NK-92 treated with Interleukin-12 subunit alpha and Interleukin-12 subunit beta, amount 100 ng/mL, for 24 hours (cell line): ENCODE data around the gene ACVR1.

Experiments
- DNase-seq: peaks from one replicate; lab custom pipeline; 2025; lab: John Stamatoyannopoulos, UW

Gene ACVR1

DNA sequence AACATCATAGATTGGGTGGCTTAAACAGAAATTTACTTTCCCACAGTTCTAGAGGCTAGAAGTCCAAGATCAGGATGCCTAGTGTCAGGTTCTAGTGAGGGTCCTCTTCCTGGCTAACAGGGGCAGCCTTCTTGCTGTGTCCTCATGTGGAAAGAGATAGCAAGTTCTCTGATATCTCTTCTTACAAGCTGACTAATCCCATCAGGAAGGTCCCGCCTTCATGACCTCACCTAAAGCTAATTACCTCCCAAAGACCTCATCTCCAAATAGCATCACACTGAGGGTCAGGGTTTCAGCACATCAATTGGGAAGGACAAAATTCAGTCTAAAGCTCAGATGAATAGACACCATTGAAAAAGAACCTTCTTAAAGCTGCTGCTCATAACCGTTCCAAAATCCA is 22.9 kb downstream of the ACVR1 start:
- DNase-seq: no peak

DNA sequence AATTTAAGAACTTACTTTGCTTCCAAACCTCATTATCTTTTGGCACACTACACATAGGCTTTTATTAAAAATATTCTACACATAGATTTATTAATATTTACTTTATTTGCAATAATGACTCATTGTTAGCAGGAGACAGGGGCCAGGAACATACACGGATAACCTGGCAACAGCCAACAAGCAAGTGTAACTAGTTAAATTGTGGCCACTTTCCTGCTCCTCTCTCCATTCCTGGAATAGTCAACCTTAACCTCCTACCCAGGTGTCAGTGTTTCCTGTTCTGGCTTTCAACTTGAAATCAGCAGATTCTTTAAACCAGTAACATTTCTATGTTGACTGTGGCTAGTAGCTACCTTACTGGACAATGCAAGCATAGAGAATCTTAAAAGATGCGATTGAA is 26.5 kb downstream of the ACVR1 start:
- no peak for DNase-seq

DNA sequence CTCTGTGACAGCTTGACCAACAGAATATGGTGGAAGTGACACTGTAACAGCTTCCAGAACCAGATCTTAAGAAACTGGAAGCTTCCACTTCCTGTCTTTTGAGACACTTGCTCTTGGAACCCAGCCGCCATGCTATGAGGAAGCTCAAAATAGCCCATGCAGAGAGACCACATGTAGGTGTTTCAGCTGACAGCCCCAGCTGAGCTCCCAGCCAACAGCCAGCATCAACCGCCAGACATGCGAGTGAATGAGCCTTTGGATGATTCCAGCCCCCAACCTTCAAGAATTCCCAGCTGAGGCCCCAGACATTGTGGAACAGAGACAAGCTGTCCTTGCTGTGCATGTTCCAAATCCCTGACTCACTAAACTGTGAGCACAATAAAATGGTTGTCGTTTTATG is 27.9 kb downstream of the ACVR1 start:
- no peak for DNase-seq

DNA sequence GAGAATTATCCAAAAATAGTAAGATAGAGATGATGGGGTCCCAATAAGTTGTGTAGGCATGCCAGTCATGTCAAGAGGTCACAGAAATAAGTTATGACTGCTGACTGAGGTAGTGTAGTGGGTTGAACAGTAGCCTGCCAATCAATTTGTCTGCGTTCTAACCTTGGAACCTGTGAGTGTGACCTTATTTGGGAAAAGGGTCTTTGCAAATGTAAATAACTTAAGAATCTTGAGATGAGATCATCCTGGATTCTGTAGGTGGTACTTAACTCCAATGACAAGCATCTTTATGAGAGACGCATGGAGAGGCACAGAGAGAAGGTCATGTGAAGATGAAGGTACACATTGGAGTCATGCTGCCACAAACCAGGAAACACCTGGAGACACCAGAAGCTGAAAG is 31.0 kb downstream of the ACVR1 start:
- DNase-seq: no peak

DNA sequence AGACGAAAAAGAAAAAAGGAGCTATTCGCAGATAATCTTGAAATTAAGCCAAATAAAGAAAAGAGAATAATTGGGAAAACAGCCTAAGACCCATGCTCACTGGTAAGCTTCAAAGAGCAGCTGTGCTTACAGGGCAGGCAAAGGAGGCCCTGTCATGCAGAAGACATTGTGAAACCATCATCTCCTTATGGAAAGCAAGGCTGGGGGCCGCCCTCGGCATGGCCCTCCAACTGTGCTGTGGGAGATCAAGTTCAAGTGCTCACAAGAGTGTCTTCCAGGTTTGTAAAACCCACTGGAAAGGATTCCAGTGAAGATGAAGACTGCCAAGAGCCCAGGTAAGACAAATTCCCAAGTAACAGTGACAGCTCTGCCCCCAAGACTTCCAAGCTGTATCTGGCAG is 32.2 kb downstream of the ACVR1 start:
- DNase-seq: no peak

DNA sequence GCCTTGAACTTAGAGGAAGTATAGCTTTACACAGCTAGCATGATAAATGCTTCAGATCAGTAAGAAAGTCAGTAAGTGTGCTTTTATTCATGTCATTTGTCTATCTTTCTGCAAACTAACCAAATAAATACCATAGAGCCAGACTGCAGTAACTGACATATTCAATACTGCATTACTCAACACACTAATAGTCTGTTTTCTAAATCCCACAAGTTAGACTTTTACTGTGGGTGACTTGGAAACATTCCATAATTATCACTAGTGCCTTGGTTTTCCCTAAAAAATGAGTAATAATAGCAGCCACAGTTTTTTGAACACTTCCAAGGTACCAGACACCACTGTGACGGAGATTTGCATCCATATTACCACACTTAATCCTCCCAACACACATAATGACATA is 33.0 kb downstream of the ACVR1 start:
- DNase-seq: no peak

DNA sequence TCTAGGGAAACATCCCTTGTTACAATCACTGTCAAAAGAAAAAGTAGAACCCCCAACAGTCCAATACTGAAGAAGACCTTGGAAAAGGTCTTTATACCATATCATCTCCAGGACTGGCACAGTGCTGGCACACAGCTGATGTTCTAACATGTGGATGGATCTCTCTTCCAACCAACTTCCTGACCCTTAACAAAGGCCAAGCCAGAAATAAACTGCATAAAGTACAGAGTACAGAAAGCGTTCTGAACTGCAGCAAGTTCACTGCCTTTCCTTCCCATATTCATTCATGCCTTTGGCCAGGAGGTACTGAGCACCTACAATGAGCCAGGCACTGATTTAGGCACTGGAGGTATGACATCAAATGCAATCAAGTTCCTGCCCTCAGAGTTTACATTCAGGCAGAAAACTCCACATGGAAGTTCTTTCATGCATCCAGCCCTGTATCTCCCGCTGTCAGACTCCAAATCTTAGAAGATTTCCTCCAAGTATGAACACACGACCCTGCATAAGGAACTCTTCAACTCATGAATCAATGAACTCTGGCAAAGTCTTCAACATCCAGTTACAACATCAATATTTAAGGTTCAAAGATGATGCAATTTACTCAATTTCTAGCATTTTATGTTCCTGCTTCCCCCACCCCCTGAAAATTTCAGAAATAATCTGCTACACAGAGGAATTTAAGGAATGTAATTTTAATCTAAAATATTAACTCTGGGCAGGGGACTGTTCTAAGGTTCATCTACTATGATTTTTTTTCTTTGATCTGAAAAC is 33.8 kb downstream of the ACVR1 start:
- DNase-seq: no peak

DNA sequence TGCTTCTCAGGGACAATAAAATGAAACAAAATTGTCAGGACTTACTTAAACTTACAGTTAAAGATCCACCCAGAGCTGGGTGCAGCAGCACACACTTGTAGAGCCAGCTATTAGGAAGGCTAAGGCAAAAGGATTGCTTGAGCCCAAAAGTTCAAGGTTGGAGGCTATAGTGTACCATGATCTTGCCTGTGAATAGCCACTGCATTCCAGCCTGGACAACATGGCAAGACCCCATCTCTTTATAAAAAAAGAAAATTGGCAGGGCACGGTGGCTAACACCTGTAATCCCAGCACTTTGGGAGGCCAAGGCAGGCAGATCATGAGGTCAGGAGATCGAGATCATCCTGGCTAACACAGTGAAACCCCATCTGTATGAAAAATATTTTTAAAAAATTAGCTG is 34.6 kb downstream of the ACVR1 start:
- DNase-seq: no peak

DNA sequence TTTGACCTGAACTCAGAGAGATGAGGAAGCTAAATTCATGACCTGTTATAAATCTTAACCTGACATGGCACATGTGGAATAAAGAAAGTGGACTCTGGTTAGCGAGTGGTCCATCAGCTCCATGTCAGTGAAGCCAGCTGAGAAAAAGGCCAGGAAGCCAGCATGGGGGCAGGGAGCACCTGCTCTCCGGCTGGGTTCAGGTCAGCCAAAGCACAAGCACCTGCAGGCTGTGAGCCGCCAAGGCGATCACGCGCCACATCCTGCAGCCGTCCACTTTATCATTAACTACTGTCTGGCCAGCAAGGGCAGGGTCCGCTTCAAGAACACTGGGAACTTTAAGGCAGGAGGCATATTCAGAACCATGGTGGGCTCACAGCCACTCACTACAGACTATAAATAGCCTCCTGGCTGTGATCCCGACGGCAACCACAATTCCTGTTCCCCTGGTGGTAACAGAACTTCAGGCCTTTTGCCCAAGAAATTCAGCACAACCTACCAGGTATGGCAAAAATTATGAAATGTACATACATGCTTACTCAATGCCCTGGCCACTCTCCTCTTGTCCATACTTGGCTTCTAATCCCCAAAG is 35.5 kb downstream of the ACVR1 start:
- no peak for DNase-seq

DNA sequence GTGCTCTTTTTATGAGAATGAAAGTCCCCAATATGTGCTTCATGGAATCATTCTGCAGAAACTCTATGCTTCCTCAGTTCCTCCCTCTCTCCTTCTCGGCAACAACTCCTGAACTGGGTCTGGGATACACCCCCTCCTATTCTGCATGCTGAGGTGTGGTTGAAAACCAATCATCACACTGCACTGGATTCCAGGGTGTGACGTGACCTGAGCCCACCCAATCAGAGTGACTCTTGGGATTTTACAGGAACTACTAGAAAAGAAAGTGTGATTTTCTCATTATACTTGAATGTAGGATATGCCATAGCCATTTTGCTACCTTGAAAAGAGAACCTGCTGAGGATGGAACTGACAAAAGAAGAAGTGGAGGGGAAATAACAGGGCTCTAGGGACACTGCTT is 36.3 kb downstream of the ACVR1 start:
- DNase-seq: no peak

DNA sequence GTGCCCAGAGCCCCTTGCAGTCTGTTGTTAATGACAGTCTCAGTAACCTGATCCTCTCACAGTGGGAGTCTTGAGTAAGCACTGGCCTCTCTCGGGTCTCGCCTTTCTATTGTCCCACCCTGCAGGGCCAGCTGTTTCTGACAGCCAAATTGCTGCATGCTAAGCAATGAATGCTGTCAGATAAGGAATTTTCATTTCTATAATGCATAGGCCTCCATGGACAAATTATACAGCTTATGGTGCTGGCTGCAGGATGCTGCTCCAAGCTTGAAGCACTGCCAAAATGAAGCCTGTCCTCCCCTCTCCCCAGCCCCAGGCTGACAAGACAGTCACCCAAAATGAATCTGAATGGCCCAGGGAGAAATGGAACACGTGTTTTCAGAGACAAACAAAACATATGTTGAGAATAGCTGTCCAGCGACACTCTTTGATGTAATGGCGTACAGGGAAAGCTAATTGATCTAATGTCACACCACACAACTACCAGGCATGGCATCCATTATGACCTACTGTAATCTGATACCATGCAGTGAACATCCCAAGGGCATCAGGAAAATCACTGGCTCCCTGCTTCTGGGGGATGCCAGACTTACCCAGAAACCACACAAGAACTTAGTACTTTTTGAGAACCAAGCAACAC is 36.8 kb downstream of the ACVR1 start:
- DNase-seq: no peak

DNA sequence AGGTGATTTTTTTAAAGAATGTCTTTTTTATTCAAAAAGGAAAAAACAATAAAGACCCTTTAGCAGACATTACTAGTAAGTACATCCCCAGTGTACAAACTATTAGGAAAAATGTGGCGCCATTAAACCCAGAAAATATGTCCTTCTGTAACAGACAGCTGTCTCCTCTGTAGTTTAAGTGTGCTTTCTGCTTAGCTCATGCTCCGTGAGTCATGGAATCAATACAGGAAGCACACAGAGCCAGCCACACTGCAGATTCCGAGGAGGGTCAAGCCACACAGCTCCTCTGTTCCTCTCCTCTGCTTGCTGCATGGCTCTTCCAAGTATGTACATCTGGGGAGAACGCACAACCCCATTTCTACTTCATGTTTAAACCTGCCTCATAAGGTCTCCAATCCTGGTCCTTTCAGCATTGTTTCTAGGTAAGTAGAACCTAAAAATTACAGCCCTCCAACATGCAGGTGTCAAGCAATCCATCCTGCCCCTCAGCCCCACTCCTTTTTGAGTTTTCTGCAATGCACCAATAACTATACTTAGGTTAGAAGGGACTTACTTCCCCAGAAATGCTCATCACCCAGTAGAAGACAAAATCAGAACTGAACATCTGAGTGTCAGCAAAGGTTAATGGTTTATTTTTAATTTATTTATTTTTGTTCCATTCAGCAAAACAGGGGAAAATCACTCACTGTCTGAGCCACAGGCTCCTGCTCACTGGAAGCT is 37.5 kb downstream of the ACVR1 start:
- no peak for DNase-seq

DNA sequence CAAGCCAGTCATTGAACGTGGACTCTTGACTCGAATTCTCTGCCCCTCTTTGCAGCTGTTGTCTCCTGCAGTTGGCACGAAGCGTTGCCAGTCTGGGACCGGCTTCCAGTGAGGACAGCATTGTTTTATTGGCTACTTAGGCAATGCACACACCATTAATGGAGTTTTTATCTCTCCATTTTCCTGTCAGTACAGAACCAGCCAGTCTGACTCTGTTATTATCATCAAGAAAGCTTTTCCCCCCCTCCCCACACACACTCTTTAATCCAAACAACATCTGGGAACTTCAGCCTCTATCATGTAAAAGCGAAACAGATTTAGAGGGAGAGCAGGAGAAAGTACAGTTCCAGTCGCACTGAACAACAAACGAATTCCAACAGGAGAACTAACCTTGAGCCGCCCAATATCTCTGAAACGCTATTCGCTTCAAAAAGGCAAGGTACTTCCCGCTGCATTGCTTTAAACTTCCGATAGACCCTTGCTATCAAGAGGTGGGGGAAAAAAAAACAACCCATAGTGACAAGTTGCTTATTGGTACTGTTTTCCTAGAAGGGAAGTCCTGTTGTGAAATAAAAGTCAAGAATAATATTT is 38.2 kb downstream of the ACVR1 start:
- no peak for DNase-seq

DNA sequence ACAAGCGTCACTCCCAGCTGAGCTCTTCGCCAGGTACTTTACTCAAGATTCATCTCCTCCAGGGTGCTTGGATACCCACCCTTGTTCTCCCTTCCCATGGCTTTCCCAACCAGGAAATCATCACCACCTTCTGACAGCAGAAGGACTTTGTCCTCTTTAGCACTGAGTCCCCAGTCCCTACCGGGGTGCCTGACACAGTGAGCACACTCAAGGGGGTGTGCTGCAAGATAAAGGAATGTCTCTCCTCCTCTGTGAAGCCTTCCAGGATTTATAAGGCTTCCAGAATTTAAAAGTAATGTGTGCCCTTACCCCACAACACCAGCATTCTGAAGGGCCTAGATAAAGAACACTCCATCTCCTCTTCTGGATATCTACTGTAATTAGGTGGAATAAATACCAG is 39.6 kb downstream of the ACVR1 start:
- DNase-seq: no peak

DNA sequence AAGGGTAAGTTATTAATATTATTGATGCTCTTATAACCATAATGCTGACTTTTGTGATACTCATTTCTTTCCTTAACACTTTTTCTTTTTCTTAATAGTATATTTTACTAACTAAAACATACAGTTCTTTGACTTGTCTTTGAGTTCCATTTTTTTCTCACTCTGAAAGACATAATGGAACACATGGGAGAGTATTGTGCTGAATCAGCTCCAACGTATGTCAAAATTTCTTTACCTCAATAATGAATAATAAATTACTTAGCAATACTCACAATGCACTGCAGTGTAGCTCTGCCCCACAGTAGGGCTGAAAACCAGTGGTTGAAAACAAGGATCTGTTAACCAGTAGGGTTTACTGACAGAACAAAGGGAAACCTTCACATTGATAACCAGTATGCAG is 40.7 kb downstream of the ACVR1 start:
- DNase-seq: no peak

DNA sequence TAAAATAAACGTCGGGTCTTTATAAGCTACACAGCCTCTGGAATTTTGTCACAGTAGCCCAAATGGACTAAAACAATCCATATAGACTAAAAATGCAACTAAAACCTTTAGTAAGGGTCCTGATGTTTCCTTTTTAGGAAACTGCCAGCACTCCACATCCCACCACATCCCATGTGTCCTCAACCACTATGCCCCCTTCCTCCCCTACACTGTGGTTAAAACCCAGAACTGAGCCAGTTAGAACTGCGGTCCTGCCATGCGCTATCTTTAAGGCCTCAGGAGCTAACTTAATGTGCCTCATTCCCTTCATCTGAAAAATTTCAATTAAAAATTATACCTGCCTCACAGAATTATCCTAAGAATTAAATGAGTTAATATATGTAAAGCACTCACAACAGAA is 41.1 kb downstream of the ACVR1 start:
- no peak for DNase-seq

DNA sequence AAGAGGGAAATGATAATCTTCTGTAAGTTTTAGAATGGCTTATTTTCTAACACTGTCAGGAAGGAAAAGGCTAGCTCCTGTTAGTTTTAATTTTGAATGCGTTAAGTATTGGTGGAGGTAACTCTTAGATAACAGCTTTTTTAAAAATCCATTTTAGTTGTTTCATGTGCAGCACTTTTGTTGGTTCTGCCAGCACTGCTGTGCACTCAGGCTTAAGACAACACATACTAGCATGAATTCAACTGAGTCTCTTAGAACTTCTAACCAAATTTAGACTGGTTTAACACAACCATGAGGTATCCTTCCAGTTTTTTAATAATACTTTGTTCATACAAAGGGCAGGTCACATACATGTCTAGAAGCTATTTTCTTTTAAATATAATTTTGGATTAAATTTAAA is 42.4 kb downstream of the ACVR1 start:
- no peak for DNase-seq

DNA sequence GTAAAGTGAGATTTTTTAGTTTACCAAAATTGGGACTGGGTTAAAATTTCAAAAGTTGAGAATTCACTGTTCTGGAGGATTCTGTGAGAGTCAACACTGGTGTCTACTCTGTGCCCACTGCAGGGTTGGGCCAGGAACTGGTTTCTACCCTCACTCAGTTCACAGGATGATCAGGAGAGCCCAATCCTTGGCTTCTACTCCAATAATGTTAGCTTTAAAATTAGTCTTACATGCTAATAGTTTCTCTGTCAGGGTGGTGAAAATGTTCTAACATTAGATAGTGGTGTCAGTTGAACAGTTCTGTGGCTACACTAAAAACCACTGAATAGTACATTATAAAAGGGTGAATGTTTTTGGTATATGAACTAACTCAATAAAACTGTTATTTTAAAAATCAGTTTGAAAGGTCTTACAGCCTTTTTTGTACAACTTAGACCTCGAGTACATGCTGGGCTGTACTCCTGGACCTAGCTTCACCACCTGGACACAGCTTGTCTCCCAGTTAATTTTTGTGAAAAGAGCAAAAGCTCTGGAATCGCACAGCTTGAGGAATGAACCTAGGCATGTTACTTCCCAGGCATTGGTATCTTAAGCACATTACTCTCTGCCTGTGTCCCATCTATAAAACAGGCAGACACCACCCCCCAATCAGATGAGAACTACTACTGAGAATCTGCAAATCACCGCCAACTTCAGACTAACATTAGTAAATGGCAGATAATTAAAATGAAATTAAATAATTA is 44.4 kb downstream of the ACVR1 start:
- no peak for DNase-seq

DNA sequence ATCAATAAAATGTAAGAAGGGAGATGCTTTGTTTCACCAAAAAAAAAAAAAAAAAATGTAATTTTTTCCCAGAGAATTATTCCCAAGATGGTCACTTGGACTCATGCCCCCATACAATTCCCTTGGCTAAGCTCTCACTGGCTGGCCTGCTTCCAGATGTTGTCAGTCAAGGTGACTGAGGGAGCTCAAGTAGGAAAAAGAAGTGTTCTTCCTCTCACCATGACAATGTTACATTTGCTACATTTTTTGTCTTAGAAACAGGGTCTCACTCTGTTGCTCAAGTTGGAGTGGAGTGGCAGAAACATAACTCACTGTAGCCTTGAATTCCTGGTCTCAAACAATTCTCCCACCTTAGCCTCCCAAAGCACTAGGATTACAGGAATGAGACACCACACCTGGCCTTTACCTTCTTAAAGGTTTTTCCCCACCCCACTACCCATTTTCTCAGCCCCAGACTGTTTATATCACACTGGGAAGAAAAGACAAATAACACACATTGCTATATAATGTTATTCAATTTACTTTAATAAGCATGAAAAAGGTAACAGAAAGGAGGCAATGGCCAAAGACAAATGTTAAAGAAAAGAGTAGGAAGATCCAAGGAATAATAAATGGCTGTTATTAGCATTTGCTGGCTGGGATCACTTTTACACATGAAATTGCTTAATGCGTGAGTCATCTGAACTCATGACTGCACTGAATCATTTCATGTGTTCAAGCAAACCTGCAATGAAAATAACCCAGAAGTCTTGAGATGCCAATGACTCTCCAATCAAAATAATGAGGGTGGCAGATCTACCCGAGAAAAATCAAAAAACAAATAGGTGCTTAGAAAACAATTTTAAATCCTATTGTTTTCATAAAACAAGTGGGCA is 45.2 kb downstream of the ACVR1 start:
- no peak for DNase-seq

DNA sequence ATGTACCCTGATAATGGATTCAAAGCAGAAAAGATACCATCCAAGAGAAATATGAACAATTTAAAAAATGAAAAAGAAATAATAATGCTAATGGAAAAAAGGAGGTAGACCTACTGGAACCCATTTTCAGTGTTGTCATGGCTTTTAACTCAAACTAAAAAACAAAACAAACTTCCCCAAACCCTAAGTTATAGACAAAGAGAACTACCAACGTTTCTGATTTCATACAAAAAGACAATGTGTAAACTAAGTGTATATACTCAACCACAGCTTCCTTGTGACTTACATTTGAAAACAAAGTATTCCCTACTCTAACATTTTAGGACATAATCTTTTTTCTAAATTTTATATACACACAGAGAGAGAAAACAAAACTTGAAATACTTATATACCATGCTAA is 45.9 kb downstream of the ACVR1 start:
- DNase-seq: no peak

DNA sequence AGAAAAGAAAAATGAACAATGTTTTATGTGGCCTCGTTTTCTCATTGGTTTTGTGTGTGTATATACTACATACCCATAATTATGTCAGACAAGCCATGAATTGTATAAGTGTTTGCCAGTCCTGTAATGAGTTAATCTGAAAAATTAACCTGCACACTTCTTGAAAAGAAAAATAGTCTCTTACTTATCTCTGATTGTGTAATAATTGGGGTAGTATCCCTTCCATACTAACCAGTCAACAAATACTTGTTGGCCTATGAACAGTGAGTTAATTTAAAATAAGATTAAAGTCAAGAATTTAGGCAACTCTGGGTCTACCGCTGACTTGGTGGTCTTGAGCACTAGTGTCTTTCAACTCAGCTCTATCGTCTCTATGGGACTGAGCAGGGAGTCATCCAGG is 48.8 kb downstream of the ACVR1 start:
- no peak for DNase-seq
